H9 (cell line): ENCODE data around the gene ZBED2. TPM values are rescaled to one million over a fixed set of nuclear protein-coding genes. Genes with fewer than 3 reads are reported as not detected.

Source experiments
- DNase-seq: peaks from one replicate; pipeline ENCODE4 v3.0.0-alpha.2; 2017
- H2AFZ ChIP-seq: one replicate; pipeline ENCODE4 v1.6.1; 2013; ENCODE audit warnings: mild to moderate bottlenecking, low read length, control low read depth, moderate library complexity
- H2AK5ac ChIP-seq: 2 replicates; pipeline ENCODE4 v1.6.1; 2013; ENCODE audit warnings: low read length, control low read depth, mixed read lengths; ENCODE audit not compliant: insufficient read length
- H2BK120ac ChIP-seq: one replicate; pipeline ENCODE4 v1.6.1; 2013; ENCODE audit warnings: low read depth, mild to moderate bottlenecking, low read length, control low read depth, inconsistent platforms; ENCODE audit not compliant: poor library complexity, severe bottlenecking
- H2BK12ac ChIP-seq: 2 replicates; pipeline ENCODE4 v1.6.1; 2013; ENCODE audit warnings: low read length, control low read depth, mixed read lengths, low read depth; ENCODE audit not compliant: insufficient read length
- H2BK15ac ChIP-seq: 2 replicates; pipeline ENCODE4 v1.6.1; 2013; ENCODE audit warnings: low read depth, low read length, control low read depth
- H2BK20ac ChIP-seq: one replicate; pipeline ENCODE4 v1.6.1; 2013; ENCODE audit warnings: low read depth, mild to moderate bottlenecking, low read length, control low read depth, inconsistent platforms; ENCODE audit not compliant: poor library complexity, severe bottlenecking
- H2BK5ac ChIP-seq: 2 replicates; pipeline ENCODE4 v1.6.1; 2013; ENCODE audit warnings: low read length, control low read depth, mixed read lengths; ENCODE audit not compliant: insufficient read length
- H3K14ac ChIP-seq: 2 replicates; pipeline ENCODE4 v1.6.1; 2013; ENCODE audit warnings: low read length, control low read depth; ENCODE audit not compliant: insufficient read depth
- H3K18ac ChIP-seq: 2 replicates; pipeline ENCODE4 v1.6.1; 2013; ENCODE audit warnings: low read depth, mild to moderate bottlenecking, mixed read lengths, low read length, control low read depth; ENCODE audit not compliant: insufficient read length
- H3K23ac ChIP-seq: 2 replicates; pipeline ENCODE4 v1.6.1; 2013; ENCODE audit warnings: low read length, control low read depth, mixed read lengths, low read depth; ENCODE audit not compliant: insufficient read length
- H3K23me2 ChIP-seq: 2 replicates; pipeline ENCODE4 v1.6.1; 2013; ENCODE audit warnings: low read depth, mild to moderate bottlenecking, mixed read lengths, low read length, control low read depth; ENCODE audit not compliant: insufficient read length, poor library complexity, severe bottlenecking
- H3K27ac ChIP-seq: 2 replicates; pipeline ENCODE4 v1.5.1; 2013; ENCODE audit warnings: low read length, control low read depth, mixed read lengths, low read depth; ENCODE audit not compliant: insufficient read length
- H3K27me3 ChIP-seq: 2 replicates; pipeline ENCODE4 v1.6.1; 2013; ENCODE audit warnings: low read length, control low read depth, inconsistent platforms; ENCODE audit not compliant: insufficient read depth
- H3K4ac ChIP-seq: 2 replicates; pipeline ENCODE4 v1.6.1; 2013; ENCODE audit warnings: low read depth, mild to moderate bottlenecking, control low read depth, inconsistent platforms, low read length, moderate library complexity
- H3K4me1 ChIP-seq: 2 replicates; pipeline ENCODE4 v1.6.1; 2013; ENCODE audit warnings: low read length, control low read depth, inconsistent platforms; ENCODE audit not compliant: insufficient read depth
- H3K4me2 ChIP-seq: 2 replicates; pipeline ENCODE4 v1.6.1; 2013; ENCODE audit warnings: low read length, control low read depth, mixed read lengths; ENCODE audit not compliant: insufficient read length, insufficient read depth
- H3K56ac ChIP-seq: 2 replicates; pipeline ENCODE4 v1.6.1; 2013; ENCODE audit warnings: low read depth, mild to moderate bottlenecking, mixed read lengths, low read length, control low read depth; ENCODE audit not compliant: insufficient read length
- H3K79me1 ChIP-seq: 2 replicates; pipeline ENCODE4 v1.6.1; 2013; ENCODE audit warnings: low read depth, mild to moderate bottlenecking, moderate library complexity, low read length, control low read depth, inconsistent platforms; ENCODE audit not compliant: insufficient read depth, poor library complexity, severe bottlenecking
- H3K79me2 ChIP-seq: 2 replicates; pipeline ENCODE4 v1.6.1; 2013; ENCODE audit warnings: low read length, control low read depth, inconsistent platforms; ENCODE audit not compliant: insufficient read depth
- H3K9ac ChIP-seq: 2 replicates; pipeline ENCODE4 v1.6.1; 2013; ENCODE audit warnings: low read length, control low read depth, mixed read lengths; ENCODE audit not compliant: insufficient read length; ENCODE audit errors: extremely low read depth
- H3K9me3 ChIP-seq: one replicate; pipeline ENCODE4 v1.6.1; 2013; ENCODE audit warnings: low read depth, low read length, inconsistent platforms; ENCODE audit not compliant: control insufficient read depth
- H3T11ph ChIP-seq: one replicate; pipeline ENCODE4 v1.6.1; 2013; ENCODE audit warnings: mild to moderate bottlenecking, low read length, control low read depth, inconsistent platforms
- H4K20me1 ChIP-seq: one replicate; pipeline ENCODE4 v1.6.1; 2013; ENCODE audit not compliant: control insufficient read depth, insufficient read length, insufficient read depth
- H4K5ac ChIP-seq: 2 replicates; pipeline ENCODE4 v1.6.1; 2013; ENCODE audit warnings: low read depth, mild to moderate bottlenecking, mixed read lengths, low read length, control low read depth; ENCODE audit not compliant: insufficient read length
- H4K8ac ChIP-seq: replicated peaks from 2 replicates; pipeline ENCODE4 v1.6.1; 2013; ENCODE audit warnings: low read length, control low read depth, mixed read lengths, low read depth; ENCODE audit not compliant: insufficient read length
- H4K91ac ChIP-seq: 2 replicates; pipeline ENCODE4 v1.6.1; 2013; ENCODE audit warnings: low read depth, mild to moderate bottlenecking, moderate library complexity, mixed read lengths, low read length, control low read depth; ENCODE audit not compliant: insufficient read length
- H3K27ac Mint-ChIP-seq, 3 experiments: 2 replicates in 2 of 3; 3 replicates in 1 of 3; pipeline ENCODE4 v1.8.0; 2020 to 2021; ENCODE audit warnings: mixed read lengths in 3 of 3, mild to moderate bottlenecking in 1 of 3, moderate library complexity in 1 of 3
- H3K27me3 Mint-ChIP-seq: 2 replicates; pipeline ENCODE4 v1.8.0; 2021; ENCODE audit warnings: low read depth, mild to moderate bottlenecking, moderate library complexity, mixed read lengths
- H3K36me3 Mint-ChIP-seq, 3 experiments: 2 replicates in 2 of 3; 3 replicates in 1 of 3; pipeline ENCODE4 v1.8.0; 2020 to 2021; ENCODE audit warnings: low read depth in 3 of 3, mixed read lengths in 3 of 3; ENCODE audit not compliant: insufficient read depth in 1 of 3
- H3K4me1 Mint-ChIP-seq, 2 experiments: 2 replicates each; pipeline ENCODE4 v1.8.0; 2020; ENCODE audit warnings: mixed read lengths in 2 of 2
- H3K4me3 Mint-ChIP-seq, 2 experiments: 2 replicates in 1 of 2; 3 replicates in 1 of 2; pipeline ENCODE4 v1.8.0; 2020 to 2021; ENCODE audit warnings: mild to moderate bottlenecking in 2 of 2, mixed read lengths in 2 of 2, moderate library complexity in 1 of 2
- H3K9me3 Mint-ChIP-seq, 2 experiments: 2 replicates in 1 of 2; 3 replicates in 1 of 2; pipeline ENCODE4 v1.8.0; 2020; ENCODE audit warnings: mild to moderate bottlenecking in 2 of 2, mixed read lengths in 2 of 2, moderate library complexity in 1 of 2
- CTCF ChIP-seq: fragments of 200-600 bp; sonication (generic); conservative IDR thresholded peaks from 3 replicates; pipeline ENCODE4 v1.8.0; 2021; ENCODE audit warnings: antibody characterized with exemption, mild to moderate bottlenecking
- WGBS: extraction: QIAGEN DNeasy Blood & Tissue Kit; methylation state at CpG from one replicate; pipeline ENCODE4 v1.1.7; 2013; ENCODE audit warnings: missing lambda C conversion rate, low lambda C conversion rate, mixed read lengths; ENCODE audit not compliant: insufficient read length; ENCODE audit errors: extremely low coverage; 5-methylcytosine and 5-hydroxymethylcytosine counted together
- total RNA-seq: library from RNA; stranded (reverse); gene quantifications from 2 replicates; pipeline ENCODE4 v1.2.1, GENCODE V29; 2021

ZBED2 gene
- total RNA-seq, 1 experiment from 2014 or later: not detected

- Mint-ChIP-seq H3K36me3 (no peaks in the 10 kb centered on the region), H3K4me3 (no peak overlapping the region), H3K27me3 (no peaks in the 10 kb centered on the region), H3K4me1 (no peaks in the 10 kb centered on the region; a peak in 2 of 4 replicates), H3K27ac (no peak overlapping the region), H3K9me3 (no peaks in the 10 kb centered on the region)
- no peak for DNase-seq
- Histone ChIP-seq H3K56ac (no peak overlapping the region), H4K91ac (no peak overlapping the region), H2BK15ac (no peak overlapping the region), H3K79me1 (no peaks in the 10 kb centered on the region), H3K79me2 (0 out of 2 replicates have a peak, but pooled peaks cover 1% of the 10 kb centered on the region), H3K4me2 (no peak overlapping the region), H4K8ac (no peak overlapping the region), H2BK20ac (no peak overlapping the region), H4K20me1 (no peaks in the 10 kb centered on the region), H3K23me2 (no peaks in the 10 kb centered on the region), H3T11ph (no peak overlapping the region), H3K18ac (no peak overlapping the region), H2BK12ac (no peak overlapping the region), H2AFZ (no peak overlapping the region), H3K9me3 (no peaks in the 10 kb centered on the region), H2AK5ac (no peak overlapping the region), H2BK120ac (no peak overlapping the region), H3K4me1 (peaks cover 4% of the 10 kb centered on the region; the same call in 1 of the 2 replicates), H3K4ac (no peak overlapping the region), H3K9ac (no peak overlapping the region), H3K14ac (no peak overlapping the region), H2BK5ac (no peak overlapping the region), H4K5ac (no peak overlapping the region), H3K27ac (no peak overlapping the region), H3K23ac (no peak overlapping the region), H3K27me3 (no peaks in the 10 kb centered on the region)
- WGBS: no CpG with 5 or more reads among the region's 1 CpG
- TF ChIP-seq CTCF: no peak
Observed at GRCh38 chr3:111548092-111548491, 47.1 kb downstream of the ZBED2 start.
